GM12891 (cell line): Measurements from ENCODE around the gene C16orf87.

ENCODE experiments used
- POLR2AphosphoS5 ChIP-seq: IDR thresholded peaks from 2 replicates; pipeline ENCODE4 v1.6.1; 2011; ENCODE audit warnings: low read depth, low read length, control low read depth
- TAF1 ChIP-seq: IDR thresholded peaks from 2 replicates; pipeline ENCODE4 v1.6.1; 2011; ENCODE audit warnings: low read depth, low read length, control low read depth

DNA sequence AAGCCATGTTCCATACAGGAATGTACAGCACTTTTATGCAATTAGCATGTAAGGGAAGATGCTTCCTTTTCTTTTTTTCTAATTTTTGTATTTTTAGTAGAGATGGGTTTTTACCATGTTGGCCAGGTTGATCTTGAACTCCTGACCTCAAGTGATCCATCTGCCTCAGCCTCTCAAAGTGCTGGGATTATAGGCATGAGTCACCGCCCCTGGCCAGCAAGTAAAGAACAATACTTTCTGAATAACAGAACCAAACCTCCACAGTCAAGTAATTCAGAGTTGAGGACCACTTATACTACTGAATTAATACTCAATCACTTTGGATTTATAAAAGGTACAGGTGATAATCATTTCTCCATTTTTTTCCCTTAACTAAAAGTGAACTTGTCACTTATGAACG lies 13.0 kb downstream of the C16orf87 start:
- TF ChIP-seq TAF1 (no peak), POLR2AphosphoS5 (no peak)
